K562 (cell line): Measurements from ENCODE around the gene MAD2L1BP. TPM values are rescaled to one million over a fixed set of nuclear protein-coding genes. Genes with fewer than 3 reads are reported as not detected.

ENCODE experiments used
- ASH1L ChIP-seq: fragments of 450-650 bp; IDR thresholded peaks from 2 replicates; pipeline ENCODE4 v1.6.1; 2018; ENCODE audit warnings: borderline replicate concordance, mild to moderate bottlenecking, low read depth; ENCODE audit not compliant: partially characterized antibody
- CAMTA2 ChIP-seq: fragments of 250-450 bp; sonication (Bioruptor Pico); conservative IDR thresholded peaks from 2 replicates; pipeline ENCODE4 v1.5.1; 2022
- CREB5 ChIP-seq: fragments of 250-450 bp; sonication (Bioruptor Pico); IDR thresholded peaks from 2 replicates; pipeline ENCODE4 v1.5.0; 2020; ENCODE audit warnings: mild to moderate bottlenecking
- HDAC6 ChIP-seq: IDR thresholded peaks from 2 replicates; pipeline ENCODE4 v1.6.1; 2012; ENCODE audit warnings: low read depth, mild to moderate bottlenecking, control low read depth, inconsistent platforms, low read length, moderate library complexity
- HMG20B ChIP-seq: fragments of 250-450 bp; sonication (Bioruptor Pico); IDR thresholded peaks from 2 replicates; pipeline ENCODE4 v1.5.0; 2021; ENCODE audit warnings: mild to moderate bottlenecking
- HMGN3 ChIP-seq: IDR thresholded peaks from 2 replicates; pipeline ENCODE4 v1.6.1; 2011; ENCODE audit warnings: borderline replicate concordance, low read depth, mild to moderate bottlenecking, mixed read lengths, low read length; ENCODE audit not compliant: insufficient read length; ENCODE audit errors: extremely low read depth
- NFE2L1 ChIP-seq: fragments of 450-650 bp; IDR thresholded peaks from 2 replicates; pipeline ENCODE4 v1.6.1; 2016; ENCODE audit warnings: missing genetic modification characterization, low read depth, mild to moderate bottlenecking, missing compliant biosample characterization, moderate library complexity, borderline replicate concordance
- PBX2 ChIP-seq, 2 experiments: IDR thresholded peaks in 1 of 2; conservative IDR thresholded peaks in 1 of 2; 2 replicates each; pipeline ENCODE4 v1.6.1; 2016; ENCODE audit warnings: low read depth in 2 of 2, mild to moderate bottlenecking in 1 of 2, missing compliant biosample characterization in 1 of 2, missing genetic modification characterization in 1 of 2, moderate library complexity in 1 of 2
- RFX7 ChIP-seq: fragments of 250-450 bp; sonication (Bioruptor Pico); IDR thresholded peaks from 2 replicates; pipeline ENCODE4 v1.5.1; 2021; ENCODE audit warnings: mild to moderate bottlenecking
- RNF219 ChIP-seq: fragments of 250-450 bp; sonication (Bioruptor Pico); IDR thresholded peaks from 2 replicates; pipeline ENCODE4 v1.5.0; 2022; ENCODE audit warnings: mild to moderate bottlenecking
- SMAD4 ChIP-seq: fragments of 250-450 bp; sonication (Bioruptor Pico); conservative IDR thresholded peaks from 2 replicates; pipeline ENCODE4 v1.8.0; 2021; ENCODE audit warnings: inconsistent platforms, mild to moderate bottlenecking, moderate library complexity
- TAF7 ChIP-seq: fragments of 450-650 bp; IDR thresholded peaks from 2 replicates; pipeline ENCODE4 v1.6.1; 2016; ENCODE audit warnings: missing genetic modification characterization, missing compliant biosample characterization
- TFAM ChIP-seq: fragments of 250-450 bp; sonication (Bioruptor Pico); conservative IDR thresholded peaks from 2 replicates; pipeline ENCODE4 v1.5.0; 2021; ENCODE audit warnings: mild to moderate bottlenecking, moderate library complexity
- ZBTB33 ChIP-seq: sonication (generic); formaldehyde crosslinking; IDR thresholded peaks from 2 replicates; pipeline ENCODE4 v1.8.1; 2023; ENCODE audit warnings: mild to moderate bottlenecking, missing genetic modification reagents
- ZNF133 ChIP-seq: fragments of 250-450 bp; sonication (Bioruptor Pico); IDR thresholded peaks from 2 replicates; pipeline ENCODE4 v1.4.0; 2020; ENCODE audit warnings: mild to moderate bottlenecking
- ZNF655 ChIP-seq: fragments of 250-450 bp; sonication (Bioruptor Pico); IDR thresholded peaks from 2 replicates; pipeline ENCODE4 v1.5.0; 2021
- polyA plus RNA-seq, 8 experiments: library from polyadenylated mRNA; depleted of rRNA in 4 of 8; stranded (reverse) in 5 of 8; unstranded in 3 of 8; fragments of >200 nt; fragmentation: Nextera tagmentation in 2 of 8; fragmentation: Illumina TruSeq in 1 of 8; extraction: Ambion mirVana in 2 of 8; extraction: Trizol in 1 of 8; gene quantifications; 2 replicates each; pipeline versions ENCODE4 v1.2.1 to v1.2.3, GENCODE V29; 2011 to 2014; ENCODE audit warnings: inconsistent platforms in 1 of 8, missing spikeins in 1 of 8
- total RNA-seq, 7 experiments: library from RNA; depleted of rRNA in 6 of 7; stranded (reverse); fragments of >200 nt in 6 of 7; fragmentation: Illumina TruSeq in 2 of 7; extraction: Trizol in 2 of 7; gene quantifications; 2 replicates each; pipeline versions ENCODE4 v1.2.1 to v1.2.3, GENCODE V29; 2011 to 2021; ENCODE audit warnings: low replicate concordance in 1 of 7

The MAD2L1BP gene
- total and polyA plus RNA-seq, 9 of the 15 experiments (the other 6 are each of a cell fraction or from before 2014, with no cell fraction given), result 69.7 to 321 (median 111) TPM

- TF ChIP-seq CREB5 (CRISPR knock-in tag) (peak; percentile 88), TAF7 (tag) (peak; percentile 71), ZBTB33 (peak; percentile 40; the same call in 1 of the 2 replicates), HDAC6 (no peak), RFX7 (CRISPR knock-in tag) (no peak), CAMTA2 (CRISPR knock-in tag) (no peak), ZNF655 (CRISPR knock-in tag) (0 out of 2 replicates have a peak, but pooled peaks have one; percentile 61), ZNF133 (CRISPR knock-in tag) (peak; percentile 66; the same call in 1 of the 2 replicates), NFE2L1 (no peak), HMG20B (CRISPR knock-in tag) (no peak), ASH1L (peak; percentile 1), PBX2 (CRISPR knock-in tag; IDR thresholded peaks at IDR 0.05; ENCODE audit: low read depth) (no peak), PBX2 (tag; conservative IDR thresholded peaks at IDR 0.05; ENCODE audit: low read depth) (peak; percentile 46), TFAM (CRISPR knock-in tag) (no peak), RNF219 (CRISPR knock-in tag) (peak; percentile 63; the same call in 1 of the 2 replicates), HMGN3 (no peak), SMAD4 (peak; percentile 77)
Measured at GRCh38 chr6:43627008-43627825, 8.4 kb upstream of the MAD2L1BP start (continued).
